T-helper 1 cell (primary cell): ENCODE data around the gene NEK6.

Experiments used
- DNase-seq, 5 donors: peaks; one replicate each; pipeline ENCODE4 v3.0.0-alpha.2; 2012 to 2020
- total RNA-seq, 4 donors: gene quantifications; one replicate each; lab custom pipeline; 2026; lab: John Stamatoyannopoulos, UW

Gene NEK6
- total RNA-seq: 7.4 to 21.7 (median 12.5) reads per million in 4 donors

DNA sequence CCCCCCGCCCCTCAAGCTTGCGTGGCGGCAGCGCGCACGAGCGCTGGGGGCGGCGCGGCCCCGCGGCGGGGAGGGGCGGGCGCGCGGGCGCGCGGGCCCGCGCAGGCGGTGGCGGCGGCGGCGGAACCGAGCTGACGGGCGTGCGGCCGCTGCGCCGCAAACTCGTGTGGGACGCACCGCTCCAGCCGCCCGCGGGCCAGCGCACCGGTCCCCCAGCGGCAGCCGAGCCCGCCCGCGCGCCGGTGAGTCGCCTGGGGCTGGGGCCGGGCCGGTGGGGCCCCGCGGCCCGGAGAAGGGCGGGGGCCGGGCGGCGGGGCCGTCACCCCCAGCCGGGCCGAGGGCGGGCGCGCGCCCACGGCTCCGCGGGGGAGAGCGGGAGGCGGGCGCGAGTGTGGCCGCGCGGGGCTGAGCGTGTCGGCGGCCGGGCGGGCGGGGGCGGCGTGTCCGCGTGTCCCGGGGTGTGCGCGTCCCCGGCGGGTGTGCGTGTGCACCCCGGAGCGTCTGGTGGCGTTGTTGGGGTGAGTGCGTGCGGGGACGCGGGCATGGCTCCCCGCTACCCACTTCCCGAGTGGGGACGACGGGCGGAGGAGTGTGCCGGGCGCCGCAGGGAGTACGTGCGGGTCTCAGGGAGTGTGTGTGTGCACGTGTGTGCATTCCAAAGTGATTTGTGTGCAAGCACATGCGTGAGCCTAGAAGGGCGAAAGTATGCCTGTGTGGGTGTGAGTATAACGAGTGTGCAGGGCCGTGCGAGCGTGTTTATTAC, at the start of gene NEK6:
TSS of gene NEK6 (plus strand) at position 106 of the 763 bp plus-strand sequence. CDS start 44,016 bp downstream, outside the sequence.
- DNase-seq: peak in 2 of 5 donors; percentile 6 to 35

GRCh38 chr9:124208571-124208970, 49.2 kb upstream of the NEK6 start:
- peak in 1 of 5 donors; percentile 69 for DNase-seq

DNA sequence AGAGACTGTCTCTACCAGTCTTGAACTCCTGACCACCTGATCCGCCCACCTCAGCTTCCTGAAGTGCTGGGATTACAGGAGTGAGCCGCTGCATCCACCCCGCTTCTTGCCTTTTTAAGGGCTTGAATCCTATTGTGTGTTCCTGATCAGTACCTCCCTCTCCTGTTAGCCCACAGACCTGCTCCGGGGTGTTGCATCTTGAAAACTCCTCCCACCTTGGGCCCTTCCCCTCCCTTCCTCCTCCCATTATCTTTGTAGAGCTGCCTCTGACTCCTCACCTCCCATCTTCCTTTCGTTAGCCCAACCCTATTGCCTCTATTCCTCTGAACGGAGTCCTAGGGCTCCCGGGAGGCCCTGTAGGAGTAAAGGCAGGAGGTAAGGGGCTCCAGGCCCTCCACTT, 48.5 kb upstream of the NEK6 start:
- DNase-seq: no peak

- DNase-seq: no peak
These were observed 48.0 kb upstream of the NEK6 start for GRCh38 chr9:124209774-124210173.

- DNase-seq: no peak
These were observed 47.1 kb upstream of the NEK6 start for GRCh38 chr9:124210697-124211096.

DNA sequence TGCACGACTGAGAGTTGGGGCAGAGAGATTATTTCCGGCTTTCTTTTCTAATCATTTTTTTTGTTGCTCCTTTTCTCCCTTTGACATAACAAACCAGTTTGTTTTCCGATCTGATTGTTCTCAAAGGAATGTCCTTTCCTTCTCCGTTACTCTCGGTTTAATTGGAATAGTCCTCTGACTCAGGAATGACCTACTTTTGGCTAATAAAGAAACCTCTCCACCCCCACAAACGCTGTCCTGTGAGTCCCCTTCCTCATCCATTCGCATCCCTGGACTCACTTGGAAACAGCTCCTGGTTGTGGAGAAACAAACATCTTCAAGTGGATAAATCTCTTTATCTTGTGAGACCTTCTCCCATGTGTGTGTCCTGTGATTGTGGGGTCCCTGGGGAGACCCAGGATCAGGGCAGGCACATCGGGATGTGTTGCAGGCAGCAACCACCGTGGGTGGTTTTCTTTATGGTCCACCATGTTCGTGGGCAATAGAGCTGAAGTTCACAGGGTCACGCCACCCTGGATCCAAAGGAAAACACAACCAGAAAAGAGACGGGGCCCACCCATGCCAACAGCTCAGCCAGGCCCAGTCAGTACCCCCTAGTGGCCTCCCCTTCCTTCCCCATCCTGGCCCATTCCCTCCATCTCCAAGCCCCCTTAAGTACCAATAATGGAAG, 45.2 kb upstream of the NEK6 start:
- no peak for DNase-seq

DNA sequence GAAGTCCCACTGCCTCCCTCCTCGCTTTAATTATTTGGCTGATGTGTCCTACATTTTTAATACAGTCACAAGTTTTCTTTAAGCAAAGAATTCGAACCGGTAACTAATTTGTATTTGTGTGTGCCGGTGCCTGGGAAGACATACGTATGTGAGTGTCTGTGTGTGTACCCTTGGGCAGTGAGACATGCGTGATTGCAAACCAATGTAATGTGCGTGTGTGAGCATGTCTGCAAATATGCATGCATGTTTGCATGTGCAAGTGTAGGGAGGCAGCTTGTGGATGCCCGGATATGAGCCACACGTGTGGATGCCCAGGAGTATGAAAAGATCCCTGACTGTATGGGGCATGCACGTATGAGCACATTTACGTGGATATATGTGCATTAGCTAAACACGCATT, 44.4 kb upstream of the NEK6 start:
- DNase-seq: no peak

GRCh38 chr9:124214116-124214515, 43.6 kb upstream of the NEK6 start:
- no peak for DNase-seq

- no peak for DNase-seq
These were observed 43.0 kb upstream of the NEK6 start for GRCh38 chr9:124214596-124215367.

GRCh38 chr9:124215368-124215910, 42.3 kb upstream of the NEK6 start:
- no peak for DNase-seq

GRCh38 chr9:124215956-124216355, 41.8 kb upstream of the NEK6 start:
- DNase-seq: no peak

- peak in 3 of 5 donors; percentile 5 to 80 (median 14) for DNase-seq
These were observed 41.1 kb upstream of the NEK6 start for GRCh38 chr9:124216474-124217176.

- no peak for DNase-seq
These were observed 39.8 kb upstream of the NEK6 start for GRCh38 chr9:124217836-124218437.

DNA sequence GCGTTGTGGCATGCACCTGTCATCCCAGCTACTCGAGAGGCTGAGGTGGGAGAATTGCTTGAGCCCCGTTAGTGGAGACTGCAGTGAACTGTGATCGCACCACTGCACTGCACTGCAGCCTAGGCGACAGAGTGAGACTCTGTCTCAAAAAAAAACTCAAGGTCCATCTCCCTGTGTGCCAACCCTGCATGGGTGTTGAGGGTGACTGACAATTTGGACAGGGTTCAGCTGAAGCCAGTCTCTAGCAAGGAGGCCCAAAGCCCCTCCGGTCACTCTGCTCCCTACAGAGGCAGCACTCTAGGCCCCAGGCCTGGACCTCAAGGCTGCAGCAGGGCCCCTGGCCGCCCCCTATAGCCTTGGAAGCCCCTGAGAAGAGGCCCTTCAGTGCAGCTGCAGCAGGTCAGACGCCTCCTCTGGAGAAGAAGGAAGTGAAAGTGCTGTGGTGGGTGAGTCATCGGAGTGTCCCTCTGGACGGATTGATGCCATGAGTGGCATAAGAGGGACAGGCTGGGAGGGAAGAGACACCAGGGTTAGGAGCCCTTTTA, 39.2 kb upstream of the NEK6 start:
- DNase-seq: peak in 1 of 5 donors; percentile 52

GRCh38 chr9:124218987-124219461, 38.7 kb upstream of the NEK6 start:
- no peak for DNase-seq

GRCh38 chr9:124220946-124221451, 36.8 kb upstream of the NEK6 start:
- DNase-seq: no peak

- DNase-seq: no peak
These were observed 36.1 kb upstream of the NEK6 start for GRCh38 chr9:124221676-124222075.

- DNase-seq: no peak
These were observed 35.6 kb upstream of the NEK6 start for GRCh38 chr9:124222109-124222508.

GRCh38 chr9:124222918-124223720, 34.6 kb upstream of the NEK6 start:
- DNase-seq: no peak

GRCh38 chr9:124225945-124226344, 31.8 kb upstream of the NEK6 start:
- DNase-seq: no peak
